Right hindlimb (tissue), 1 donor: Measurements from ENCODE around the gene SNCA.

Experiments
- DNase-seq: peaks from one replicate; pipeline ENCODE4 v3.0.0-alpha.2; 2018

SNCA gene

GRCh38 chr4:89752932-89753598, 83.9 kb downstream of the SNCA start:
- DNase-seq, result peak; percentile 13

- no peak for DNase-seq
Measured at GRCh38 chr4:89751416-89751815, 85.5 kb downstream of the SNCA start.

- DNase-seq, result no peak
Measured at GRCh38 chr4:89746377-89746776, 90.6 kb downstream of the SNCA start.

GRCh38 chr4:89745708-89746107, 91.3 kb downstream of the SNCA start:
- DNase-seq, result no peak

GRCh38 chr4:89744914-89745313, 92.0 kb downstream of the SNCA start:
- no peak for DNase-seq

- DNase-seq, result no peak
Measured at GRCh38 chr4:89741768-89742167, 95.2 kb downstream of the SNCA start.

GRCh38 chr4:89739311-89739988, 97.5 kb downstream of the SNCA start:
- DNase-seq, result no peak

- no peak for DNase-seq
Measured at GRCh38 chr4:89737888-89738287, 99.1 kb downstream of the SNCA start.

GRCh38 chr4:89733946-89734345, 103.0 kb downstream of the SNCA start:
- DNase-seq, result no peak

- no peak for DNase-seq
Measured at GRCh38 chr4:89727238-89727637, 109.7 kb downstream of the SNCA start.

- no peak for DNase-seq
Measured at GRCh38 chr4:89725268-89725667, 111.7 kb downstream of the SNCA start.

GRCh38 chr4:89724716-89725115, 112.2 kb downstream of the SNCA start:
- no peak for DNase-seq

GRCh38 chr4:89723096-89723495, 113.9 kb downstream of the SNCA start:
- no peak for DNase-seq

- DNase-seq, result no peak
Measured at GRCh38 chr4:89722517-89722916, 114.4 kb downstream of the SNCA start.

- DNase-seq, result no peak
Measured at GRCh38 chr4:89720981-89721380, 116.0 kb downstream of the SNCA start.

GRCh38 chr4:89719536-89720090, 117.3 kb downstream of the SNCA start:
- no peak for DNase-seq

- no peak for DNase-seq
Measured at GRCh38 chr4:89716893-89717292, 120.1 kb downstream of the SNCA start.

- no peak for DNase-seq
Measured at GRCh38 chr4:89715631-89716030, 121.3 kb downstream of the SNCA start.

GRCh38 chr4:89712827-89713226, 124.1 kb downstream of the SNCA start:
- no peak for DNase-seq

- DNase-seq, result no peak
Measured at GRCh38 chr4:89712141-89712540, 124.8 kb downstream of the SNCA start.

GRCh38 chr4:89708903-89709421, 128.0 kb downstream of the SNCA start:
- peak; percentile 21 for DNase-seq

GRCh38 chr4:89707467-89707866, 129.5 kb downstream of the SNCA start:
- no peak for DNase-seq

- no peak for DNase-seq
Measured at GRCh38 chr4:89704651-89705395, 132.1 kb downstream of the SNCA start.
